PC-3 (cell line): ENCODE results near the gene NAGS. TPM values are rescaled to one million over a fixed set of nuclear protein-coding genes. Genes with fewer than 3 reads are reported as not detected.

ENCODE experiments used
- ATAC-seq: fragments of 200-7000 bp; cut with Tn5 transposase; 2 replicates; pipeline ENCODE4 v1.9.1; 2020; ENCODE audit warnings: mild to moderate bottlenecking, moderate library complexity
- BruUV-seq: library from RNA; stranded (reverse); fragments of 400-500 nt; replicated peaks from 2 replicates; lab custom pipeline; 2021; lab: Mats Ljungman, UMichigan
- CTCF ChIA-PET: fragments of 300-600 bp; sonication (Branson Sonifier 250); formaldehyde crosslinking; loops from one replicate; lab custom pipeline; 2022; ENCODE audit warnings: antibody characterized with exemption; lab: Charles Lee
- POLR2A ChIA-PET: fragments of 300-600 bp; sonication (Branson Sonifier 250); formaldehyde crosslinking; loops from one replicate; lab custom pipeline; 2022; ENCODE audit warnings: antibody characterized with exemption; ENCODE audit not compliant: unreplicated experiment; lab: Charles Lee
- DNase-seq: peaks from one replicate; pipeline ENCODE4 v3.0.0-alpha.2; 2015
- H2AFZ ChIP-seq: fragments of 300-600 bp; sonication (generic); 2 replicates; pipeline ENCODE4 v1.6.0; 2016; ENCODE audit warnings: antibody characterized with exemption, low read length
- H3F3A ChIP-seq: fragments of 300-600 bp; sonication (generic); one replicate; pipeline ENCODE4 v1.6.0; 2017; ENCODE audit warnings: antibody characterized with exemption, low read length, control low read depth, mild to moderate bottlenecking; ENCODE audit not compliant: unreplicated experiment
- H3K27ac ChIP-seq: fragments of 300-600 bp; sonication (generic); 2 replicates; pipeline ENCODE4 v1.5.1; 2016; ENCODE audit warnings: mild to moderate bottlenecking, low read length
- H3K27me3 ChIP-seq: fragments of 300-600 bp; sonication (generic); 2 replicates; pipeline ENCODE4 v1.6.1; 2016; ENCODE audit warnings: low read length, mixed read lengths
- H3K36me3 ChIP-seq: fragments of 300-600 bp; sonication (generic); 2 replicates; pipeline ENCODE4 v1.6.1; 2016; ENCODE audit warnings: low read depth, mixed run types, low read length, mixed read lengths
- H3K4me1 ChIP-seq: fragments of 300-600 bp; sonication (generic); 2 replicates; pipeline ENCODE4 v1.5.1; 2016; ENCODE audit warnings: low read length; ENCODE audit not compliant: insufficient read depth
- H3K4me2 ChIP-seq: fragments of 300-600 bp; sonication (generic); 2 replicates; pipeline ENCODE4 v1.6.0; 2016; ENCODE audit warnings: low read length
- H3K4me3 ChIP-seq: fragments of 300-600 bp; sonication (generic); 2 replicates; pipeline ENCODE4 v1.5.1; 2016; ENCODE audit warnings: mild to moderate bottlenecking, low read length, mixed read lengths
- H3K79me2 ChIP-seq: fragments of 300-600 bp; sonication (generic); 2 replicates; pipeline ENCODE4 v1.6.1; 2017; ENCODE audit warnings: low read length, mixed read lengths
- H3K9ac ChIP-seq: fragments of 300-600 bp; sonication (generic); 2 replicates; pipeline ENCODE4 v1.6.0; 2016; ENCODE audit warnings: mild to moderate bottlenecking, low read length
- H3K9me2 ChIP-seq: fragments of 300-600 bp; sonication (generic); replicated peaks from 2 replicates; pipeline ENCODE4 v1.6.1; 2016; ENCODE audit warnings: mixed run types, low read length, mixed read lengths
- H3K9me3 ChIP-seq: fragments of 300-600 bp; sonication (generic); 2 replicates; pipeline ENCODE4 v1.6.1; 2016; ENCODE audit warnings: low read length, mixed read lengths
- H4K20me1 ChIP-seq: fragments of 300-600 bp; sonication (generic); 2 replicates; pipeline ENCODE4 v1.6.1; 2016; ENCODE audit warnings: low read length, mixed read lengths
- CTCF ChIP-seq: fragments of 300-600 bp; sonication (generic); conservative IDR thresholded peaks from 2 replicates; pipeline ENCODE4 v1.5.1; 2017; ENCODE audit warnings: antibody characterized with exemption, low read depth, mild to moderate bottlenecking, low read length
- EZH2 ChIP-seq: fragments of 300-600 bp; sonication (generic); IDR thresholded peaks from one replicate; pipeline ENCODE4 v1.6.1; 2017; ENCODE audit warnings: antibody characterized with exemption, mild to moderate bottlenecking, low read length; ENCODE audit not compliant: unreplicated experiment
- EZH2phosphoT487 ChIP-seq: fragments of 300-600 bp; sonication (generic); IDR thresholded peaks from 2 replicates; pipeline ENCODE4 v1.6.1; 2018; ENCODE audit warnings: mild to moderate bottlenecking, antibody characterized with exemption, low read length, borderline replicate concordance
- intact Hi-C: fragments of 100-400 bp; cut with micrococcal nuclease; formaldehyde crosslinking; loops from 2 replicates; pipeline ENCODE4 v1.9.0; 2023
- total RNA-seq: library from RNA; depleted of rRNA; stranded (reverse); fragments of >200 nt; gene quantifications from 2 replicates; pipeline ENCODE4 v1.2.3, GENCODE V29; 2014

NAGS gene
- total RNA-seq, 1 experiment from 2014 or later, result 13.5 TPM

GRCh38 chr17:44002141-44002848, 2.1 kb upstream of the NAGS start:
- H3K36me3 ChIP-seq, result no peaks in the 10 kb centered on the region
- no peaks in the 10 kb centered on the region for H3K27me3 ChIP-seq
- no peak overlapping the region for H3K9ac ChIP-seq
- peak; percentile 14 for ATAC-seq
- H3K4me3 ChIP-seq, result no peak overlapping the region
- DNase-seq, result peak; percentile 89
- no TSS peak for BruUV-seq
- POLR2A ChIA-PET, result interaction anchor here (0.6 kb wide), 1 partner anchor 84 kb away, joined by 3 read pairs; no protein-coding TSS in a partner anchor
- CTCF ChIA-PET, result interaction anchor here (0.9 kb wide), 1 partner anchor 58 kb away, joined by 5 read pairs; no protein-coding TSS in a partner anchor
- H3F3A ChIP-seq, result peaks cover 4% of the 10 kb centered on the region
- TF ChIP-seq EZH2phosphoT487 (no peak), EZH2 (no peak), CTCF (no peak)
- H3K4me1 ChIP-seq, result peaks cover 26% of the 10 kb centered on the region
- peak overlapping the region; percentile 25 for H3K27ac ChIP-seq
- no peak overlapping the region for H2AFZ ChIP-seq
- H3K79me2 ChIP-seq, result peaks cover 7% of the 10 kb centered on the region; the same call in 1 of the 2 replicates
- H3K9me2 ChIP-seq, result no peaks in the 10 kb centered on the region
- intact Hi-C loops, result no loop called here
- no peaks in the 10 kb centered on the region for H4K20me1 ChIP-seq
- no peaks in the 10 kb centered on the region for H3K9me3 ChIP-seq
- 0 out of 2 replicates have a peak overlapping the region, but pooled peaks have one; percentile 24 for H3K4me2 ChIP-seq

GRCh38 chr17:44004761-44005526, 522 bp downstream of the NAGS start:
- no peaks in the 10 kb centered on the region for H4K20me1 ChIP-seq
- peaks cover 33% of the 10 kb centered on the region for H3K4me1 ChIP-seq

More at GRCh38 chr17:44004761-44005526, 522 bp downstream of the NAGS start:
- intact Hi-C loops, result loop anchor here (5.0 kb wide), 1 partner anchor 132 kb away; no protein-coding TSS in a partner anchor
- peaks cover 18% of the 10 kb centered on the region; the same call in 1 of the 2 replicates for H3K79me2 ChIP-seq
- POLR2A ChIA-PET, result no interaction called here
- peak overlapping the region; percentile 66 for H3K27ac ChIP-seq
- H3K9me3 ChIP-seq, result no peaks in the 10 kb centered on the region
- no peak for TF ChIP-seq EZH2phosphoT487
- TF ChIP-seq CTCF, result no peak
- no peak for TF ChIP-seq EZH2
- H3K4me2 ChIP-seq, result peak overlapping the region; percentile 96
- H2AFZ ChIP-seq, result peak overlapping the region; percentile 63
- H3K27me3 ChIP-seq, result no peaks in the 10 kb centered on the region
- H3K9ac ChIP-seq, result peak overlapping the region; percentile 74
- peak overlapping the region; percentile 83 for H3K4me3 ChIP-seq
- H3K36me3 ChIP-seq, result peaks cover 7% of the 10 kb centered on the region; the same call in 1 of the 2 replicates
- peak; percentile 57 for DNase-seq
- peak; percentile 1; the same call in 1 of the 2 replicates for ATAC-seq
- no peaks in the 10 kb centered on the region for H3K9me2 ChIP-seq
- H3F3A ChIP-seq, result peaks cover 4% of the 10 kb centered on the region
- CTCF ChIA-PET, result interaction anchor here (0.7 kb wide), 1 partner anchor 80 kb away, joined by 3 read pairs; no protein-coding TSS in a partner anchor
- BruUV-seq, result no TSS peak
